HG03196 (cell line): Measurements from ENCODE around the gene CHMP3.

Experiments
- ATAC-seq: cut with Tn5 transposase; IDR thresholded peaks from one replicate; pipeline ENCODE4 v1.9.1; 2021; ENCODE audit not compliant: unreplicated experiment

The CHMP3 gene

DNA sequence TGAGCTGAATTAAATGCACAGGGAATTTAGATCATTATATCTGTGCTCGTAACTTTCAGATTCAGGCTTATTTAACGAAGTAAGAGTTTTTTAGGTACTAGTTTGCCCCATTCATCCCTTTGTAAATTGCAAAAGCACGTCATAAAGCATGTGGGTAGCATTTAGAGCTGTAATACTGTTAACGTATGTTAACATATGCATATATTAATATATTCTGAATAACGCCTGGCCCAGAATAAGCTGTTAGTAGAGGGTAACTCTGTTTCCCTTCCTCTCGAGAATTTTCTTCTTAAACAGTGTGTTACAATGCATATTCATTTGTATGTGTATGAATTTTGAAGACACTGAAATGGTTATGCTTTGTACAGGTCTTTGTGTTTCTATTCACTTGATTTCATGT is 91.6 kb downstream of the CHMP3 start:
- ATAC-seq: no peak

DNA sequence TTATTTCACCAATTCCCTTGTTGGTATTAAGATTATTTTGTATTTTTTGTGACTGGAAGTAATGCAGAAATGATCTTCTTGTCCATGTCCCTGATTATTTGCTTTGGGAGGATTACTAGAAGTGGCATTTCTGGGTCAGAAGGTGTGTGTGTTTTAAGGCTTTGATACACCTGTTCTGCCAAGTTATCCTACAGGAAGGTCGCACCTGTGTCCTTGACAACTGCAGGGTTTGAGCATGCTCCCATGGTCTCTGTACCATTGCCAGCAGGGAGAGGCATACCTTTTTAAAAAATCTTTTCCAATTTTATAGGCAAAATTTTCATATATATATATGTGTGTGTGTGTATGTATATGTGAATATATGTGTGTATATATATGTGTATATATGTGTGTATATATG is 92.4 kb downstream of the CHMP3 start:
- ATAC-seq: no peak

DNA sequence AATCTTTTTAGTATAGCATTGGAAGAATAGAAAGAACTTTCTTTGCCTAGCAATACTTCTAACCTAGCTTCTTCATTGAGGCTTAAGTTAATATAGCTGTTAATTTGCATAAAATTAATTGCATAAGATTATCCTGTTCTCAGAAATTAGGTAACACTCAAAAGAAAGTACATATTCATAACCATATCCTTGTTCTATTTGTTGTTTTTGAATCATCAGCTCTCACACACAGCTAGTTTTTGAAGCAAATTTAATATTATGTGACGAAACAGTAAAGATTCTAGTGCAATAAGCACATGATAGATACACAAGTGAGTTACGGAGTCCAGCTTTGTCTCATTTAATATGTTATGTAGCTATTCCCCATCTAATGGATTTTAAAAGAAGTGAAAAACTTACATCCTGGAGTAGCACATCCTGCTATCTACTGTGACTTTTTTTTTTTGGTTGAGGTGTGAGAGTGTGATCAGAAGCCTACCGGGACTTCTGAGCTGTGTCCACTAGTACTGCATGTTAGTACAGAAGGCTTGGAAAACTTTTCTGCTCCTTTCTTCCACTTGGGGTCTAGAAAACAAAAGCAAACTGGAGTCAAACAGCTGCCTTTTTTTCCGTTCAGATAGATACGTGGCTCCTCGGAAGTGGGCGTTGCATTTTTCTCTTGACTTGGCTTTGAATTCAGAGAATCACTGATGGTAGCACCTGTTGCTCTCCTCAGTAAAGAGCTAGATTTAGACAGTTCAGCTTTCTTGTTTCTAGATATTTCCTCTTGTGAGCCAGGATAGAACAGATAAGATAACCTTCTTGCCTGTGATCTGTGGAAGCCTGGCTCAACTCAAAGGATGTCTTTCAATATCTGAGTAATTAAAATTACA is 94.8 kb downstream of the CHMP3 start:
- no peak for ATAC-seq

DNA sequence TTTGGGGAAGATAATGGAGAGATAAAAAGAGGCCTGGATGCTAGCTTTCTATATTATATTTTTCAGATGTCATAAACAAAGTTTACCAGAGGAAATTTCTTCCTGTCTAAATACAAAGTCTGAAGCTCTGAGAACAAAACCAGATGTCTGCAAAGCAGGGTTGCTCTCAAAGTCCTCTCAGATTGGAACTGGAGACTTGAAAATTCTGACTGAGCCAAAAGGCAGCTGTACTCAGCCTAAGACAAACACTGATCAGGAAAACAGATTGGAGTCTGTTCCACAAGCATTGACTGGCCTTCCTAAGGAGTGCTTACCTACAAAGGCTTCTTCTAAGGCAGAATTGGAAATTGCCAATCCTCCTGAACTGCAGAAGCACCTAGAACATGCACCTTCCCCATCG is 96.9 kb downstream of the CHMP3 start:
- no peak for ATAC-seq

DNA sequence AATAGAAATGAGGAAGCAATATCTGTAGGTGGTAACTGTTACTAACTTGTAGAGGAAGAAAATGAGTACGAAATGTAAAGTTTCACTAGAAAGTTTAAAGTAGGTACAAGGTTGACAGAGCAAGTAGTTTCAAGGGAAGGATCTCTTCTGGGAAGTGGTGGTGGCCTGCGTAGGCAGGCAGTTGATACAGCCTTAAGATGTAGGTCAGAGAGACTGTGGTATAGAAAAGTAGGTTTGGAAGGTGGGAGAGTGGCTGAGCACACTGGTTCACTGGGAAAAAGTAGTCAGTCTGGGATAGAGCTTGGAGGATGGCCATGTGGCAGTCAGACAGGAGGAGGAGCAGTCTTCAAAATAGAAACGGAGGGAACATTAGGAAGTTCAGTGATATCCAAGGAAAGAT is 98.6 kb downstream of the CHMP3 start:
- no peak for ATAC-seq

DNA sequence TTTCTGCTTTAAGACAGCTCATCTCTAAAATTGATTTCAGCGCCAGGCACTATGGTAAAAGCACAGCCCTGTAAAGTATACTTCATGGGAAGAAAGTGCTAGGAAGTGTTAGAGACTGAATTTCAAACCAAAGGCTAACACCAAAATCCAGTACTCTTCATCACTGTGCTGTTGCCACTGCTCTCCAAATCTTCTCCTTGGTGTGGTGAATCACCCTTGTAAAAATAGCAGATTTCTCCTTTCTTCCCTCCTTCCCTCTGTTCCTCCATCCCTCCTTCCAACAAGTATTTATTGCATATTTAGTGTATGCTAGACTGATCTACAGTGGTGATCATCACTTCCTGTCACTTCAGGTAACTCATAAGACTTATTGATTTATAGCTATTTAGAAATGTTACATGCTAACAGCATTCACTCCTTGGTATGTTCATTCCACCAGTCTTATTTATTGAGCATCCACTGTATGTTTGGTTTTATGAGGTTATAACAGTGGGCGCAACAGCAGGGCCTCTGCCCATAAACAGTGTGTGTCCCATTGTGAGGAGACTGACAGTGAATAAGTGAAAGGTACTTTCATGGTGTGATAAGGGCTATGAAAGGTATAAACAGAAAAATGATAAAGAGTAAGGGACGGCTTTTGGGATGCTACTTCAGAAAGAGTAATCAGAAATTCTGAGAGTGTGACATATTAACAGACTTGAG is 102.0 kb downstream of the CHMP3 start:
- no peak for ATAC-seq

DNA sequence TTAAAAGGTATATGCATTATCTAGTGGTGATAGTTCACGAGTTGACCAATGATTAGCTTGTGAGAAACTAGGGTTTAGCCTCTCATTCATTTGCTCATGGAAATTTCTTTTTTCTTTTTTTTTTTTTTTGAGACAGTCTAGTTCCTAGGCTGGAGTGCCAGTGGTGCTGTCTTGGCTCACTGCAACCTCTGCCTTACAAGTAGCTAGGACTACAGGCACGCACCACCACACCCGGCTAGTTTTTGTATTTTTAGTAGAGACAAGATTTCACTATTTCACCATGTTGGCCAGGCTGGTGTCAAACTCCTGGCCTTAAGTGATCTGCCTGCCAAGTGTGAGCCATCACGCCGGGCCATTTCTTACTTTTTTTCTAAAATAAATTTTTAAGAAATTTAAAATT is 108.1 kb downstream of the CHMP3 start:
- ATAC-seq: no peak

DNA sequence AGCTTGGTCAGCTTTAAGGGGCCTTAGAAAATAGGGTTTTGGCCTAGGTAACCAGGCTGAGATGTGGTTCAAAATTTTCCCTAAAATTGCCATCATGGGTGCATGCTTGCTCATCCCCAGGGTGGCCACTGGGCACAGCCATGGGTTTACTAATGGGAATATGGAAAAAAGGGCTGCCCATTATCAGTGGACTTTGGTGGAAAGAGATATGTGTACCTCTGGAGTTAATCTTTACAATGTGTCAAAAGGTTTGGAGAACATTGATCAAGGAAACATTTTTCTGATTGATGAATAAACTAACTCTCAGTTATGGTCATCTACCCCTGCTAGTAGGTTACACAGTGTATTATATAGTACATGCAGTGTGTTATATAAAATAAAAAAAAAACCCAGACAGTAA is 109.0 kb downstream of the CHMP3 start:
- no peak for ATAC-seq

DNA sequence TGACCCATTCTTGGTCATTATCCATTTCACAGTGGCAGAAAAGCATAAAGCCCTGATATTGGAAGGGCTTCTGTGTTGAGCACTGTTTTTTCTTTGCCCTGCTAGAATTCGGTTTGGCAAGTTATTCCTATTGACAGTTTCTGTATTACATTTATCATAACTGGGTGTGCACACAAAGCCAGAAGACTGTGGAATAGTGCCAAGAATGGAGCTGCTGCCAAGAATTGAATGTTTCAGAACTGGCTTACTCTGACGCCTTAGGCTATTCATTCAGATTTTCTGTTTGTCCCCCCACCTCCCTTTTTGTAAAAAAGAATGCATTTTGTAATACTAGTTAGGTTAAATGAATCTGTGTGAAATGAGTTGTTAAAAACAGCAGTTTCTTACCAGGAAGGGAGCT is 109.4 kb downstream of the CHMP3 start:
- no peak for ATAC-seq
